K562 (cell line): ENCODE results near the gene CXCR2.

Source experiments
- CEBPB ChIP-seq: fragments of 450-650 bp; IDR thresholded peaks from 2 replicates; pipeline ENCODE4 v1.6.1; 2016; ENCODE audit warnings: missing genetic modification characterization, missing compliant biosample characterization
- EGR1 ChIP-seq: fragments of 450-650 bp; conservative IDR thresholded peaks from 2 replicates; pipeline ENCODE4 v1.6.1; 2017; ENCODE audit warnings: mild to moderate bottlenecking
- FOXK2 ChIP-seq, 2 experiments: fragments of 450-650 bp; IDR thresholded peaks in 1 of 2; conservative IDR thresholded peaks in 1 of 2; 2 replicates each; pipeline ENCODE4 v1.6.1; 2016; ENCODE audit warnings: low read depth in 2 of 2, mild to moderate bottlenecking in 1 of 2
- FOXM1 ChIP-seq, 2 experiments: fragments of 450-650 bp in 1 of 2; sonication (generic) in 1 of 2; formaldehyde crosslinking in 1 of 2; IDR thresholded peaks; 2 replicates each; pipeline versions ENCODE4 v1.6.1 to v1.9.0; 2017 to 2022; ENCODE audit warnings: low read depth in 2 of 2, mild to moderate bottlenecking in 2 of 2, missing genetic modification reagents in 1 of 2, moderate library complexity in 1 of 2
- HEY1 ChIP-seq: fragments of 250-450 bp; sonication (Bioruptor Pico); IDR thresholded peaks from 2 replicates; pipeline ENCODE4 v1.5.0; 2020; ENCODE audit warnings: mild to moderate bottlenecking, moderate library complexity, borderline replicate concordance
- SMARCA5 ChIP-seq: fragments of 450-650 bp; IDR thresholded peaks from 2 replicates; pipeline ENCODE4 v1.6.1; 2016
- ZNF24 ChIP-seq: fragments of 450-650 bp; IDR thresholded peaks from 2 replicates; pipeline ENCODE4 v1.6.1; 2016
- ZNF274 ChIP-seq: IDR thresholded peaks from 2 replicates; pipeline ENCODE4 v1.6.1; 2011; ENCODE audit warnings: low read depth, mild to moderate bottlenecking, low read length, moderate library complexity, borderline replicate concordance
- TF ChIP-seq, protein P1 (sequence below): sonication (generic); formaldehyde crosslinking; IDR thresholded peaks from 2 replicates; pipeline ENCODE4 v1.9.0; 2022; ENCODE audit warnings: mild to moderate bottlenecking, missing genetic modification reagents
- TF ChIP-seq, protein P2 (sequence below): sonication (generic); formaldehyde crosslinking; IDR thresholded peaks from 2 replicates; pipeline ENCODE4 v1.8.1; 2022; ENCODE audit warnings: missing genetic modification reagents
- TF ChIP-seq, protein P3 (sequence below): fragments of 250-450 bp; sonication (Bioruptor Pico); IDR thresholded peaks from 2 replicates; pipeline ENCODE4 v1.5.0; 2021
- TF ChIP-seq, protein P4 (sequence below): sonication (generic); formaldehyde crosslinking; IDR thresholded peaks from 2 replicates; pipeline ENCODE4 v1.8.1; 2023; ENCODE audit warnings: mild to moderate bottlenecking, missing genetic modification reagents

DNA sequence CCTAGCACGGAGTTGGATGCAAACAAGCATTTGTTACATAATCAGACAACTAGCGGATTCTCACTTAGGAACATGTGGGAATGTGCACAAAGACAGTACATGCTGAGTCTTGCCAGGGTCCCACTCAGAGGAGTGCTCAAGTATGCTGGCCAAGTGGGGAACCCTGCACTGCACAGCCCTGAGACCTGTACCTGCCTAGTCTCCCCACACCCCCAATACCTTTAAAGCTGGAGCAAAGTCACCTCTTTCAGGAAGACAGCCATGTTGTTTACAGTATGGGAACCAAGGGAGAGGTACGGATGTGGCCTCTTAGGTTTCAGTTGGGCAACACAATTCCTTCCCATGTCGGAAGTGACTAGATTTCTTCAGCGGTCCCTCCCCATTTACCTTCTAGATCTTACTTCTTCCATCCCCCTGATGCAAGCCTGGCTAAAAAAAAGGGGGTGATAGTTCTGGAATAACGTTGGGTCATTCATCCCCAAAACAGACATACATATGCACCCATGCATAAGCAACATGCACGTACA lies 30.2 kb downstream of the CXCR2 start:
- TF ChIP-seq, protein P1, sequence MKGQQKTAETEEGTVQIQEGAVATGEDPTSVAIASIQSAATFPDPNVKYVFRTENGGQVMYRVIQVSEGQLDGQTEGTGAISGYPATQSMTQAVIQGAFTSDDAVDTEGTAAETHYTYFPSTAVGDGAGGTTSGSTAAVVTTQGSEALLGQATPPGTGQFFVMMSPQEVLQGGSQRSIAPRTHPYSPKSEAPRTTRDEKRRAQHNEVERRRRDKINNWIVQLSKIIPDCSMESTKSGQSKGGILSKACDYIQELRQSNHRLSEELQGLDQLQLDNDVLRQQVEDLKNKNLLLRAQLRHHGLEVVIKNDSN = no peak
- TF ChIP-seq FOXK2 (conservative IDR thresholded peaks at IDR 0.05 in 1 of 2, IDR thresholded peaks at IDR 0.05 in 1 of 2; ENCODE audit: low read depth in 2 of 2) (no peak), ZNF24 (no peak), CEBPB (tag) (no peak), SMARCA5 (no peak), FOXM1 (IDR thresholded peaks at IDR 0.05; ENCODE audit: low read depth) (no peak), FOXM1 (CRISPR knock-in tag; IDR thresholded peaks at IDR 0.05; ENCODE audit: low read depth) (no peak), HEY1 (CRISPR knock-in tag) (no peak), EGR1 (no peak), ZNF274 (no peak)
- TF ChIP-seq, protein P2, sequence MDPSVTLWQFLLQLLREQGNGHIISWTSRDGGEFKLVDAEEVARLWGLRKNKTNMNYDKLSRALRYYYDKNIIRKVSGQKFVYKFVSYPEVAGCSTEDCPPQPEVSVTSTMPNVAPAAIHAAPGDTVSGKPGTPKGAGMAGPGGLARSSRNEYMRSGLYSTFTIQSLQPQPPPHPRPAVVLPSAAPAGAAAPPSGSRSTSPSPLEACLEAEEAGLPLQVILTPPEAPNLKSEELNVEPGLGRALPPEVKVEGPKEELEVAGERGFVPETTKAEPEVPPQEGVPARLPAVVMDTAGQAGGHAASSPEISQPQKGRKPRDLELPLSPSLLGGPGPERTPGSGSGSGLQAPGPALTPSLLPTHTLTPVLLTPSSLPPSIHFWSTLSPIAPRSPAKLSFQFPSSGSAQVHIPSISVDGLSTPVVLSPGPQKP (CRISPR knock-in tag) = no peak
- TF ChIP-seq, protein P3, sequence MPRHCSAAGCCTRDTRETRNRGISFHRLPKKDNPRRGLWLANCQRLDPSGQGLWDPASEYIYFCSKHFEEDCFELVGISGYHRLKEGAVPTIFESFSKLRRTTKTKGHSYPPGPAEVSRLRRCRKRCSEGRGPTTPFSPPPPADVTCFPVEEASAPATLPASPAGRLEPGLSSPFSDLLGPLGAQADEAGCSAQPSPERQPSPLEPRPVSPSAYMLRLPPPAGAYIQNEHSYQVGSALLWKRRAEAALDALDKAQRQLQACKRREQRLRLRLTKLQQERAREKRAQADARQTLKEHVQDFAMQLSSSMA (CRISPR knock-in tag) = no peak
- TF ChIP-seq, protein P4, sequence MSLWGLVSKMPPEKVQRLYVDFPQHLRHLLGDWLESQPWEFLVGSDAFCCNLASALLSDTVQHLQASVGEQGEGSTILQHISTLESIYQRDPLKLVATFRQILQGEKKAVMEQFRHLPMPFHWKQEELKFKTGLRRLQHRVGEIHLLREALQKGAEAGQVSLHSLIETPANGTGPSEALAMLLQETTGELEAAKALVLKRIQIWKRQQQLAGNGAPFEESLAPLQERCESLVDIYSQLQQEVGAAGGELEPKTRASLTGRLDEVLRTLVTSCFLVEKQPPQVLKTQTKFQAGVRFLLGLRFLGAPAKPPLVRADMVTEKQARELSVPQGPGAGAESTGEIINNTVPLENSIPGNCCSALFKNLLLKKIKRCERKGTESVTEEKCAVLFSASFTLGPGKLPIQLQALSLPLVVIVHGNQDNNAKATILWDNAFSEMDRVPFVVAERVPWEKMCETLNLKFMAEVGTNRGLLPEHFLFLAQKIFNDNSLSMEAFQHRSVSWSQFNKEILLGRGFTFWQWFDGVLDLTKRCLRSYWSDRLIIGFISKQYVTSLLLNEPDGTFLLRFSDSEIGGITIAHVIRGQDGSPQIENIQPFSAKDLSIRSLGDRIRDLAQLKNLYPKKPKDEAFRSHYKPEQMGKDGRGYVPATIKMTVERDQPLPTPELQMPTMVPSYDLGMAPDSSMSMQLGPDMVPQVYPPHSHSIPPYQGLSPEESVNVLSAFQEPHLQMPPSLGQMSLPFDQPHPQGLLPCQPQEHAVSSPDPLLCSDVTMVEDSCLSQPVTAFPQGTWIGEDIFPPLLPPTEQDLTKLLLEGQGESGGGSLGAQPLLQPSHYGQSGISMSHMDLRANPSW (CRISPR knock-in tag) = no peak
